ENCODE measurements around the gene MGAT5. TPM values are rescaled to one million over a fixed set of nuclear protein-coding genes. Genes with fewer than 3 reads are reported as not detected.
A peak's percentile ranks its signal among the peaks of the same experiment; 100 is the strongest.

Gene MGAT5
- total RNA-seq, 2 experiments from 2014 or later, result 48.5 to 54.3 TPM

DNA sequence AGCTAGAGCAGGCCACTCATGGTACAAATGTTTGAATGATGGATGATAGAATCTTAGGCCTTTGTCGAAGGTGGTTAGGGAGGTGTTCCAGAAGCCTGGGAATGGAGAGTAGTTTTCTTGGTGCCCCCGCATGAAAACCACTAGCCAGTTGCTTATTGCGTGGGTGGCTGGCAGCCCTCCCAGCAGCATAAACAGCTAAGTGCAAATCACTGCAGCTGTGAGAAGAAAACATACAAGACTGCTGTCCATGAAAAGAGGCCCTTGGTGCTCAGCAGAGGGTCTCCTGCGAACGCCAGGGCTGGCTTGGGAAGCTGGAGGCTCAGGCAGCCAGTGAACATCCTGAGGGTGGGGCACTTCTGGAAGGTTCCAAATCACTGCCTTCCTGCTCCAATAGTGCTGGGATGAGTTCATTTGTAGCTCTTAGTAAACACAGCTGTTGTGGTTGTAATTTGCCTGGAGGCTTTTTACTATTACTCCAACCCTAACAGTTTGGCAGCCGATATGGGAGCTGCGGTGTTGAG lies 118.8 kb downstream of the MGAT5 start:
- H3K27ac Mint-ChIP-seq, result no peak overlapping the region
- ChIA-PET POLR2A (no interaction called here), CTCF (interaction anchor here (0.8 to 0.9 kb wide), 2 partner anchors 9 to 39 kb away, joined by 3 to 5 read pairs; no protein-coding TSS in a partner anchor)
- no peaks in the 10 kb centered on the region for H3K9me3 Mint-ChIP-seq (ENCODE audit: insufficient read depth)
- H3K4me1 Mint-ChIP-seq (ENCODE audit: low read depth), result peaks cover 11% of the 10 kb centered on the region
- no peaks in the 10 kb centered on the region for H3K27me3 Mint-ChIP-seq (ENCODE audit: low read depth)
- peaks cover 27% of the 10 kb centered on the region for H3K36me3 Mint-ChIP-seq (ENCODE audit: low read depth)
- no peak overlapping the region for H3K4me3 Mint-ChIP-seq
- no peak for DNase-seq
- no peak for ATAC-seq

DNA sequence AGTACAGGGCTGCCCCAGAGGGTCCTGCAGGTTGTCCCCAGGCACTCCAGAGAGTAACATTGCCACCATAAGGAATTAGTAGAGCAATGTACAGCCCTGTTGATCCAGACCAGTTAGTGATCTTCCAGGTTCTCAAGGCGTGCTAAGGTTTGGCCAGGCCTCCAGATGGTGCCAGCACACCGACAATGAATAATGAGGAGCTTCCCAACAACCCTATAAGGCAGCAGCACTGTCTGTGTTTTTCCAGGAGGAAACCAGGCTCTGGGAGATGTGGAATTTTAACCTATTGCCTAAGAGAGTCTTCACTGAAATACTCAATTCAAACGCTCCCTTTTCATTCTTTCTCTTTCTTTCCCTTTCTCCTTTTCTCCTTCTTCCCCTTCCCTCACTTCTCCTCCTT lies 122.1 kb downstream of the MGAT5 start:
- ATAC-seq (no peak), DNase-seq (no peak)
- CTCF ChIA-PET, result interaction anchor here (1.1 to 1.3 kb wide), 2 partner anchors 36 to 130 kb away, joined by 3 read pairs; no protein-coding TSS in a partner anchor
- H3K27me3 Mint-ChIP-seq (ENCODE audit: low read depth), result no peaks in the 10 kb centered on the region
- POLR2A ChIA-PET, result no interaction called here
- H3K9me3 Mint-ChIP-seq (ENCODE audit: insufficient read depth), result no peaks in the 10 kb centered on the region
- H3K4me1 Mint-ChIP-seq (ENCODE audit: low read depth), result no peaks in the 10 kb centered on the region
- no peak overlapping the region for H3K27ac Mint-ChIP-seq
- H3K4me3 Mint-ChIP-seq, result no peak overlapping the region
- peaks cover 31% of the 10 kb centered on the region for H3K36me3 Mint-ChIP-seq (ENCODE audit: low read depth)

DNA sequence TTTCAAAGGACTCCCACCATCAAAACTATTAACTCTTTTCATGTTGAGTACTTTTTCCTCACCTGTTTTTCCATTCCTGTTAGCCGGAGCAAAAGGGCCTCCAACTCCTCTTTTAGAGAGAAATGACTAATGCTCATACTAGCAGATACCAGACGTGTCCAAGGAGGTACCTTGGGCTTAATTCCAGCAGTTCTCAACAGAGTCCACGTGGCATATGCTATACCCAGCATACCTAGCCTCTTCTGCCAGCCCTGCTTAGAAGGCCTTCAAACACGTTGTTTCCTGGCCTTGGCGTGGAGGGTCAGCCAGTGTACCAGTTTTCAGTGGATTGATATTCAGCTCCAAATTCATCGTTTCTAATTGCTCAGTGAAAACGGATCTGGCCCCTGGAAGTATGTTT lies 123.9 kb downstream of the MGAT5 start:
- no peak for DNase-seq
- H3K27me3 Mint-ChIP-seq (ENCODE audit: low read depth), result no peaks in the 10 kb centered on the region
- ChIA-PET POLR2A (no interaction called here), CTCF (no interaction called here)
- H3K36me3 Mint-ChIP-seq (ENCODE audit: low read depth), result peaks cover 33% of the 10 kb centered on the region
- H3K4me3 Mint-ChIP-seq, result no peak overlapping the region
- ATAC-seq, result no peak
- no peaks in the 10 kb centered on the region for H3K9me3 Mint-ChIP-seq (ENCODE audit: insufficient read depth)
- H3K4me1 Mint-ChIP-seq (ENCODE audit: low read depth), result no peaks in the 10 kb centered on the region
- H3K27ac Mint-ChIP-seq, result no peak overlapping the region

DNA sequence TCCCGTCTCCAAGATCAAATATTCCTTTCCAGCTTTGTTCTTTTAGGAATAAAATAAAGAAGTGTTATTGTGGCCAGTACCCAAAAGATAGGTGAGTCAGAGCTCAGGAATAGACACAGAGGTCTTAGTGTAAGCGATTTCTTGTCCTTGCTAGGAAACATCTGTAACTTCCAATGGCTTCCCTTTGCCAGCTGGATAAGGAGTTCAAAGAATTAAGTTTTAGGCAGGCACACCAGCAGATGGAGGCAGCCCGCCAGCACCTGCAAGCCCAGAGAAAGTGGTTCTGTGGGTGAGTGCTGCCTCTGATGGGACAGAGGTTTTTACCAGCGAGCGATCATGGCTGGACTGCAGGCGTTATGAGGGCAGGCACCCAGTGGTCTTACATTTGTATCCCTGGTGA lies 125.4 kb downstream of the MGAT5 start:
- no peak overlapping the region for H3K27ac Mint-ChIP-seq
- ChIA-PET POLR2A (no interaction called here), CTCF (interaction anchor here (1.2 kb wide), 1 partner anchor 535 kb away, joined by 3 read pairs; no protein-coding TSS in a partner anchor)

DNA sequence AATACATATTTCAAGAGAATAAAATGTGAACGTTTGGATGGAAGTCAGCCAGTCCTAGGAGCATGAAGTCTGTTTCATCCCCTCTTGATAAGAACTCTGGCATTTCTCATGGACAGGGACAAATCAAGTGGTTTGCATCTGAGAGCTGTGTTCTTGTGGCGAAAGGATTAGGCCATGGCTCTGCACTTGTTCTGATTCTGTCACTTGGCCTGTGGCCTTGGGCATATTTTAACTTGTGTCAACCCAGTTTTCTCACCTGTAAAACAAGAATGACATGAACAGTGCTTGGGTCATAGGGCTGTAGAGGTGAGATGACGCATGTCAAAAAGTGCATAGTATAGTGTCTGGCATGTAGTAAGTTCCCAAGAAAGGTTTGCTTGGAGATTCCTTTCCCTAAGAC lies 125.8 kb downstream of the MGAT5 start:
- ChIA-PET POLR2A (no interaction called here), CTCF (interaction anchor here (0.7 to 1.2 kb wide), 2 partner anchors 11 to 535 kb away, joined by 3 read pairs; no protein-coding TSS in a partner anchor)

More for the DNA sequence above, 125.4 kb downstream of the MGAT5 start:
- peaks cover 33% of the 10 kb centered on the region for H3K36me3 Mint-ChIP-seq (ENCODE audit: low read depth)
- DNase-seq, result no peak
- H3K27me3 Mint-ChIP-seq (ENCODE audit: low read depth), result no peaks in the 10 kb centered on the region
- H3K9me3 Mint-ChIP-seq (ENCODE audit: insufficient read depth), result no peaks in the 10 kb centered on the region
- ATAC-seq, result no peak
- H3K4me3 Mint-ChIP-seq, result no peak overlapping the region
- no peaks in the 10 kb centered on the region for H3K4me1 Mint-ChIP-seq (ENCODE audit: low read depth)

DNA sequence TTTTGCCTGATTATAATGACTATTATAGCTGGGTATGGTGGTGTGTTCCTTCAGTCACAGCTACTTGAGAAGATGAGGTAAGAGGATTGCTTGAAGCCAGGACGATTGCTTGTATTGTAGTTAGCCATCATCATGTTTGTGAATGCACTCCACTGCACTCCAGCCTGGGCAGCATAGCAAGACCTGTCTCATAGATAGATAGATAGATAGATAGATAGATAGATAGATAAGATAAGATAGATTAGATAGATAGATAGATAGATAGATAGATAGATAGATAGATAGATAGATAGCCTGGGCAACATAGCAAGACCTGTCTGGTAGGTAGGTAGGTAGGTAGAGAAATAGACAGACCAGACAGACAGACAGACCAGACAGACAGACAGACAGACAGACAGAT lies 127.3 kb downstream of the MGAT5 start:
- ChIA-PET POLR2A (no interaction called here), CTCF (interaction anchor here (0.8 to 1.0 kb wide), 2 partner anchors 8 to 137 kb away, joined by 3 read pairs; no protein-coding TSS in a partner anchor)
- Mint-ChIP-seq H3K36me3 (ENCODE audit: low read depth) (peaks cover 35% of the 10 kb centered on the region), H3K27me3 (ENCODE audit: low read depth) (no peaks in the 10 kb centered on the region), H3K4me1 (ENCODE audit: low read depth) (no peaks in the 10 kb centered on the region), H3K4me3 (no peak overlapping the region), H3K27ac (no peak overlapping the region), H3K9me3 (ENCODE audit: insufficient read depth) (no peaks in the 10 kb centered on the region)
- no peak for ATAC-seq
- no peak for DNase-seq

More for the DNA sequence above, 125.8 kb downstream of the MGAT5 start:
- DNase-seq (no peak), ATAC-seq (no peak)
- Mint-ChIP-seq H3K27me3 (ENCODE audit: low read depth) (no peaks in the 10 kb centered on the region), H3K4me1 (ENCODE audit: low read depth) (no peaks in the 10 kb centered on the region), H3K27ac (no peak overlapping the region), H3K4me3 (no peak overlapping the region), H3K36me3 (ENCODE audit: low read depth) (peaks cover 33% of the 10 kb centered on the region), H3K9me3 (ENCODE audit: insufficient read depth) (no peaks in the 10 kb centered on the region)

DNA sequence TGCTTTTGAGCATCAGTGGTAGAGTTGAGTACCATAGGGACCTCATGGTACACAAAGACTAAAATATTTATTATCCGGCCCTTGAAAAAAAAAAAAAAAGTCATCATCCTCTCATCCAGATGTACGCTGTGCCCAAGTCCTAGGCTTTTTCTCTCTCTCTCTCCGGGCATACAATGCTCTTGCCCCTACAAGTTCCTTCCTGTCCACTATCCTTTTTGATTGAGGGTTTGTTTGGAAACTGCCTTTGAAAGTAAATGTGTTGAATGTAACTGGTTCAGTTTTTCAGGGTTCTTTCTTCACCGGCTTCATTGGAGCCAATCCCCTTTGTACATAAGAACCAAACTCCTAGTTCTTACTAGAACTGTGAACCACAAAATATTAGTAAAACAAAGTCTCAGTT lies 130.3 kb downstream of the MGAT5 start:
- POLR2A ChIA-PET, result no interaction called here
- H3K4me1 Mint-ChIP-seq (ENCODE audit: low read depth), result no peaks in the 10 kb centered on the region
- DNase-seq (no peak), ATAC-seq (no peak)
- H3K36me3 Mint-ChIP-seq (ENCODE audit: low read depth), result peaks cover 17% of the 10 kb centered on the region
- H3K4me3 Mint-ChIP-seq, result no peak overlapping the region
- H3K27me3 Mint-ChIP-seq (ENCODE audit: low read depth), result no peaks in the 10 kb centered on the region
- no peaks in the 10 kb centered on the region for H3K9me3 Mint-ChIP-seq (ENCODE audit: insufficient read depth)
- no peak overlapping the region for H3K27ac Mint-ChIP-seq
- CTCF ChIA-PET, result no interaction called here

DNA sequence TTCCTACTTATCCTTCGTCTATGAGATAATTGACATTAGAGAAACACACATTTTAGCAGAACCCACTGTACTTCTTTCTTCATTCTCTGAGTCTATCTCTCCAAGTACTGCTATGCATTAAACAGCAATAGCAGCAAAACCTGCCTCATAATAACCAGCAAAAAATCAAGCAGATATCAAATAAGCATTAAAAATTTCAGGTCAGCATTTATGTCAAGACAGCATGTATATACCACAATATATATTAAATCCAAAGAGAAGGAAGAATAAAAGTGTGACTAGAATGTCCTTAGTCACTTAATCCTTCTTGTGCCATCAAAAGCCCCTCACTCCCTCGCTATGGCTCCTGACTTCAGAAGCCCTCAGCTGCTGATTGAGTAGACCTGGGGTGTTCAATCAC lies 131.3 kb downstream of the MGAT5 start:
- H3K9me3 Mint-ChIP-seq (ENCODE audit: insufficient read depth), result no peaks in the 10 kb centered on the region
- ATAC-seq (no peak), DNase-seq (no peak)
- peaks cover 22% of the 10 kb centered on the region for H3K36me3 Mint-ChIP-seq (ENCODE audit: low read depth)
- POLR2A ChIA-PET, result no interaction called here
- no peaks in the 10 kb centered on the region for H3K4me1 Mint-ChIP-seq (ENCODE audit: low read depth)
- H3K27ac Mint-ChIP-seq, result no peak overlapping the region
- CTCF ChIA-PET, result no interaction called here
- no peaks in the 10 kb centered on the region for H3K27me3 Mint-ChIP-seq (ENCODE audit: low read depth)
- no peak overlapping the region for H3K4me3 Mint-ChIP-seq

DNA sequence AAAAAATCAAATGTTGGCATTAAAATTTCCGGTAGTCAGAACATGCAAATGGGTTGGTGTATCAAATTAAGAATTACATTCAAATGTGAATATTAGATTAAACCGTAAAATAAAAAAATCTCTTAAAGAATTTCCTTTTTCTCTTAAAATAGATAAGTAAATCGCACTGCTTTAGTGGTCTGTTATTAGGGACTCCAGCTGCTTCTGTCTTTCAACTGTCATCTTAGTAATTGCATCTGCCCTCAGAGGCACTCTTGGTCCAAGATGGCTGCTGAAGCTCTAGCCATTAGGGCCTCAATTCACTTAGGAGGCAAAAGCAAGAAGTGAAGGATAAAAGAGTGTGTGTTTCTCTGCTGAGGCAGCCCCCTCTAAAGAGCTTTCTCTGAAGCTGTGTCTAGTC lies 132.4 kb downstream of the MGAT5 start:
- ChIA-PET CTCF (interaction anchor here (1.1 kb wide), 1 partner anchor 26 kb away, joined by 7 read pairs; no protein-coding TSS in a partner anchor), POLR2A (no interaction called here)
- Mint-ChIP-seq H3K4me1 (ENCODE audit: low read depth) (peaks cover 9% of the 10 kb centered on the region), H3K27ac (no peak overlapping the region), H3K4me3 (no peak overlapping the region), H3K36me3 (ENCODE audit: low read depth) (peaks cover 23% of the 10 kb centered on the region), H3K9me3 (ENCODE audit: insufficient read depth) (no peaks in the 10 kb centered on the region), H3K27me3 (ENCODE audit: low read depth) (no peaks in the 10 kb centered on the region)
- DNase-seq (no peak), ATAC-seq (no peak)

DNA sequence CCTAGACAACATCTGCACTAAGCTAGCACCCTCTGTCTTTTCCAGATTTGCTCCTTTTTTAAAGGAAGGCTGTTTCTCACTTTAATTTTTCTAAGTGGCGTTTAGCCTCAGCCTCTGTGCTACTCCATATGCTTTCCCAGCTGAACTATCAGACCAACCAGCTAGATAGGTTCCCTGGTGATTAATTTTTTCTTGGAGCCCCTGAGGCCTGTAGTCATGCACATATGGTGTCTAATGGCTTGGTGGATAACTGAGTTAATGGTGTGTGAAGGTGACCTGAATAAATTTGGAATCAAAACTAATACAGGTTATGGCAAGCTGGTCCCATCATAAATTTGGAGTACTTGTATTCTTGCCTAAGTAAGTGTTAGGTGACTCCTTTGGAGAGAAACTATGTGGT lies 135.5 kb downstream of the MGAT5 start:
- Mint-ChIP-seq H3K4me1 (ENCODE audit: low read depth) (peaks cover 21% of the 10 kb centered on the region), H3K4me3 (no peak overlapping the region), H3K36me3 (ENCODE audit: low read depth) (peaks cover 17% of the 10 kb centered on the region), H3K27ac (no peak overlapping the region), H3K9me3 (ENCODE audit: insufficient read depth) (no peaks in the 10 kb centered on the region), H3K27me3 (ENCODE audit: low read depth) (no peaks in the 10 kb centered on the region)
- ChIA-PET CTCF (interaction anchor here (1.5 kb wide), 1 partner anchor 503 kb away, joined by 3 read pairs; no protein-coding TSS in a partner anchor), POLR2A (no interaction called here)
- DNase-seq (no peak), ATAC-seq (no peak)

DNA sequence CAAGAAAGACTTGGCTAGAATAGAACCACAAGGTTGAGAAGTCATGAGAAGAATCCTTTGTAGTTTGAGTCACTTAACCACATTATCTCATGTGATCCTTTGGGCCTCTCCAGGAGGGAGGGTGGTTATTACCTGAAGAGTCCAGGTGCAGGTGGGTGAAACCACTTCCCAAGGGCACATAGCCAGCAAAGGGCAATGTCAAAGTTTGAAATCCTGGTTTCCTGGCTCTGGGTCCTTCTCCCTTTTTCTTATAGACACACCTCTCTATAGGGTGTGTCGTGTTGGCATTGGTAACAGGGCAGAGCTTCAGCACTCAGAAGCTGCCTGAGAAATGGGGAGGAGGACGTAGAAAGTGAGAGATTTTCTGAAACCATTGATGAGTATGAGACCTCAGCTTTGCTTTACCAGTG lies 137.9 kb downstream of the MGAT5 start:
- ATAC-seq, result peak; percentile 36
- no peaks in the 10 kb centered on the region for H3K27me3 Mint-ChIP-seq (ENCODE audit: low read depth)
- POLR2A ChIA-PET, result no interaction called here
- peaks cover 21% of the 10 kb centered on the region for H3K4me1 Mint-ChIP-seq (ENCODE audit: low read depth)
- H3K36me3 Mint-ChIP-seq (ENCODE audit: low read depth), result peaks cover 10% of the 10 kb centered on the region
- DNase-seq, result no peak
- no peak overlapping the region for H3K4me3 Mint-ChIP-seq
- CTCF ChIA-PET, result interaction anchor here (2.3 kb wide), 1 partner anchor 274 kb away, joined by 9 read pairs; no protein-coding TSS in a partner anchor
- no peaks in the 10 kb centered on the region for H3K9me3 Mint-ChIP-seq (ENCODE audit: insufficient read depth)
- no peak overlapping the region for H3K27ac Mint-ChIP-seq

DNA sequence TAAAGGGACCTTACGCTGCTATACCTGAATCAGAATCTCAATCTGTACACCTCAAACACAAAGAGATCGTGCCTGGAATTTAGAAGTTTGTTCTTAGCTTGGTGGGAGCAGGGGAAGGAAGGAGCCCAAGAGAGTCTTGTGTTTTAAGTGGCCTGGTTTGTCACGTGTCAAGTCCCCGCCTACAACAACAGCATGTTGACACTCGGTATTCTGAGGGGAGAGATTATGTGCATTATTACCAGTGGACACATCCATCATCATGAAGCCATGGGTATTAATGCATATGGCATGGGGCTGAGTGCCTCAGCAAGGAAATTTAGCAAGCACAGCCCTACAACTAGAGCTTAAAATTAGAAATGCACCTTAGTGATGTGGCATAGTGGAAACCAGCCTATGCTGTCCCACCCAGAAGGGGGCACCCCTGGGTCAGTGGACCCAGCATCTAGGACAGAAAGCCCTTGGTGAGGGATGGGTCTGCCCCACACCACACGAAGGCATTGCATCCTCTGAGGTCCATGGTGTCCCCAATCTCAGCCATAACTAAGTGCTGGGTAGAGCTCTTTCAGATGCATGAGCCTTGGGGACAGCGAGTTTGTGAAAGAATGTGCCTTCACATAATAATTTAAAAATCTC lies 138.7 kb downstream of the MGAT5 start:
- H3K27me3 Mint-ChIP-seq (ENCODE audit: low read depth), result no peaks in the 10 kb centered on the region
- H3K36me3 Mint-ChIP-seq (ENCODE audit: low read depth), result peaks cover 7% of the 10 kb centered on the region
- no peak overlapping the region for H3K27ac Mint-ChIP-seq
- peaks cover 21% of the 10 kb centered on the region for H3K4me1 Mint-ChIP-seq (ENCODE audit: low read depth)
- ChIA-PET CTCF (interaction anchor here (0.8 to 2.3 kb wide), 2 partner anchors 19 to 275 kb away, joined by 3 to 9 read pairs; no protein-coding TSS in a partner anchor), POLR2A (no interaction called here)
- ATAC-seq, result no peak
- H3K4me3 Mint-ChIP-seq, result no peak overlapping the region
- DNase-seq, result no peak
- no peaks in the 10 kb centered on the region for H3K9me3 Mint-ChIP-seq (ENCODE audit: insufficient read depth)

All from activated CD8-positive, alpha-beta T cell treated with anti-CD3 and anti-CD28 coated beads, Interleukin-2, amount 10 ng/mL, durations not matched to agents 7 days and 5 days (primary cell).